ENCODE measurements around the gene REV1.
"Not testable (repeated sequence)": the region's sequence is repeated elsewhere in the genome, so short reads cannot be mapped to it uniquely, and the experiment has no call there.

REV1 gene
- 51.3 to 94.3 (median 63.3) reads per million in 9 experiments for total RNA-seq

GRCh38 chr2:99489761-99490622 lies at the start of gene REV1:
Gene REV1, minus strand, starts transcription at chr2:99490017. Its CDS starts 25,042 bp downstream, at chr2:99464975.
- Mint-ChIP-seq H3K4me1 (ENCODE audit: low read depth in 2 of 2) (peaks cover 21 to 24% of the 10 kb centered on the region in 2 donors), H3K9me3 (no peaks in the 10 kb centered on the region), H3K36me3 (ENCODE audit: insufficient read depth) (peaks cover 29% of the 10 kb centered on the region), H3K27ac (peak within 1 kb of the TSS; percentile 95 to 99), H3K4me3 (peak within 1 kb of the TSS; percentile 97), H3K27me3 (no peaks in the 10 kb centered on the region)
- ATAC-seq (replicated peaks): peak; percentile 82
- DNase-seq: peak; percentile 86 to 92 (median 90)

- H3K4me3 Mint-ChIP-seq: no peak overlapping the region
- no peaks in the 10 kb centered on the region for H3K4me1 Mint-ChIP-seq (ENCODE audit: low read depth in 2 of 2)
- peaks cover 3% of the 10 kb centered on the region for H3K36me3 Mint-ChIP-seq (ENCODE audit: insufficient read depth)
- no peaks in the 10 kb centered on the region for H3K9me3 Mint-ChIP-seq
- ATAC-seq (replicated peaks) (no peak), DNase-seq (no peak)
- peaks cover 20 to 45% of the 10 kb centered on the region in 2 donors for H3K27me3 Mint-ChIP-seq
- H3K27ac Mint-ChIP-seq: no peak overlapping the region
Measured at GRCh38 chr2:99537910-99538485, 48.2 kb upstream of the REV1 start.

GRCh38 chr2:99524056-99524455 lies 34.2 kb upstream of the REV1 start:
- Mint-ChIP-seq H3K27me3 (peaks cover 22 to 42% of the 10 kb centered on the region in 2 donors), H3K36me3 (ENCODE audit: insufficient read depth) (no peaks in the 10 kb centered on the region), H3K27ac (no peak overlapping the region), H3K4me1 (ENCODE audit: low read depth in 2 of 2) (no peaks in the 10 kb centered on the region), H3K4me3 (no peak overlapping the region), H3K9me3 (no peaks in the 10 kb centered on the region)
- DNase-seq (no peak), ATAC-seq (replicated peaks) (no peak)

GRCh38 chr2:99522157-99522556 lies 32.3 kb upstream of the REV1 start:
- ATAC-seq (replicated peaks) (no peak), DNase-seq (no peak)
- H3K9me3 Mint-ChIP-seq: no peaks in the 10 kb centered on the region
- peaks cover 16 to 41% of the 10 kb centered on the region in 2 donors for H3K27me3 Mint-ChIP-seq
- no peaks in the 10 kb centered on the region for H3K36me3 Mint-ChIP-seq (ENCODE audit: insufficient read depth)
- no peak overlapping the region for H3K27ac Mint-ChIP-seq
- H3K4me3 Mint-ChIP-seq: no peak overlapping the region
- H3K4me1 Mint-ChIP-seq (ENCODE audit: low read depth in 2 of 2): no peaks in the 10 kb centered on the region

GRCh38 chr2:99520813-99521212 lies 31.0 kb upstream of the REV1 start:
- H3K9me3 Mint-ChIP-seq: no peaks in the 10 kb centered on the region
- peaks cover 25 to 36% of the 10 kb centered on the region in 2 donors for H3K27me3 Mint-ChIP-seq
- DNase-seq (no peak), ATAC-seq (replicated peaks) (no peak)
- no peaks in the 10 kb centered on the region for H3K36me3 Mint-ChIP-seq (ENCODE audit: insufficient read depth)
- no peak overlapping the region for H3K4me3 Mint-ChIP-seq
- no peaks in the 10 kb centered on the region for H3K4me1 Mint-ChIP-seq (ENCODE audit: low read depth in 2 of 2)
- no peak overlapping the region for H3K27ac Mint-ChIP-seq

GRCh38 chr2:99520195-99520594 lies 30.4 kb upstream of the REV1 start:
- H3K4me1 Mint-ChIP-seq (ENCODE audit: low read depth in 2 of 2): no peaks in the 10 kb centered on the region
- DNase-seq: no peak
- no peaks in the 10 kb centered on the region for H3K36me3 Mint-ChIP-seq (ENCODE audit: insufficient read depth)
- H3K4me3 Mint-ChIP-seq: no peak overlapping the region
- peaks cover 25 to 36% of the 10 kb centered on the region in 2 donors for H3K27me3 Mint-ChIP-seq
- H3K27ac Mint-ChIP-seq: no peak overlapping the region
- H3K9me3 Mint-ChIP-seq: no peaks in the 10 kb centered on the region
- ATAC-seq (replicated peaks): no peak

- H3K27ac Mint-ChIP-seq: no peak overlapping the region
- H3K27me3 Mint-ChIP-seq: peaks cover 18 to 27% of the 10 kb centered on the region in 2 donors
- no peaks in the 10 kb centered on the region for H3K9me3 Mint-ChIP-seq
- DNase-seq: no peak
- H3K4me3 Mint-ChIP-seq: no peak overlapping the region
- no peak for ATAC-seq (replicated peaks)
- no peaks in the 10 kb centered on the region for H3K4me1 Mint-ChIP-seq (ENCODE audit: low read depth in 2 of 2)
- H3K36me3 Mint-ChIP-seq (ENCODE audit: insufficient read depth): peaks cover 5% of the 10 kb centered on the region
Measured at GRCh38 chr2:99514357-99514756, 24.5 kb upstream of the REV1 start.

GRCh38 chr2:99512181-99512591 lies 22.4 kb upstream of the REV1 start:
- no peaks in the 10 kb centered on the region for H3K4me1 Mint-ChIP-seq (ENCODE audit: low read depth in 2 of 2)
- H3K27me3 Mint-ChIP-seq: peaks cover 9 to 10% of the 10 kb centered on the region in 2 donors
- H3K4me3 Mint-ChIP-seq: no peak overlapping the region
- no peaks in the 10 kb centered on the region for H3K9me3 Mint-ChIP-seq
- no peak overlapping the region for H3K27ac Mint-ChIP-seq
- ATAC-seq (replicated peaks) (no peak), DNase-seq (no peak)
- H3K36me3 Mint-ChIP-seq (ENCODE audit: insufficient read depth): peaks cover 5% of the 10 kb centered on the region

GRCh38 chr2:99509387-99509786 lies 19.6 kb upstream of the REV1 start:
- Mint-ChIP-seq H3K27ac (no peak overlapping the region), H3K4me3 (no peak overlapping the region), H3K36me3 (ENCODE audit: insufficient read depth) (peaks cover 3% of the 10 kb centered on the region), H3K9me3 (no peaks in the 10 kb centered on the region), H3K4me1 (ENCODE audit: low read depth in 2 of 2) (peaks cover 2 to 8% of the 10 kb centered on the region in 2 donors), H3K27me3 (peaks cover 0 to 7% of the 10 kb centered on the region in 2 donors)
- DNase-seq (no peak), ATAC-seq (replicated peaks) (no peak)

- Mint-ChIP-seq H3K27me3 (peaks cover 0 to 4% of the 10 kb centered on the region in 2 donors), H3K27ac (no peak overlapping the region), H3K4me1 (ENCODE audit: low read depth in 2 of 2) (peaks cover 2 to 8% of the 10 kb centered on the region in 2 donors), H3K9me3 (no peaks in the 10 kb centered on the region), H3K4me3 (no peak overlapping the region), H3K36me3 (ENCODE audit: insufficient read depth) (peaks cover 3% of the 10 kb centered on the region)
- DNase-seq (no peak), ATAC-seq (replicated peaks) (no peak)
Measured at GRCh38 chr2:99507937-99508818, 18.4 kb upstream of the REV1 start.

GRCh38 chr2:99504844-99505584 lies 15.2 kb upstream of the REV1 start:
- DNase-seq: no peak
- H3K4me3 Mint-ChIP-seq: no peak overlapping the region
- H3K27ac Mint-ChIP-seq: peak overlapping the region; percentile 22 to 23
- peaks cover 2 to 8% of the 10 kb centered on the region in 2 donors for H3K4me1 Mint-ChIP-seq (ENCODE audit: low read depth in 2 of 2)
- ATAC-seq (replicated peaks): no peak
- H3K27me3 Mint-ChIP-seq: peaks cover 6 to 16% of the 10 kb centered on the region in 2 donors
- no peaks in the 10 kb centered on the region for H3K36me3 Mint-ChIP-seq (ENCODE audit: insufficient read depth)
- H3K9me3 Mint-ChIP-seq: no peaks in the 10 kb centered on the region

- H3K9me3 Mint-ChIP-seq; H3K4me1 Mint-ChIP-seq (ENCODE audit: low read depth in 2 of 2); H3K36me3 Mint-ChIP-seq (ENCODE audit: insufficient read depth); H3K4me3 Mint-ChIP-seq; DNase-seq; ATAC-seq (replicated peaks); H3K27ac Mint-ChIP-seq: not testable (repeated sequence)
- peaks cover 18 to 28% of the 10 kb centered on the region in 2 donors for H3K27me3 Mint-ChIP-seq
Measured at GRCh38 chr2:99503662-99504416, 14.0 kb upstream of the REV1 start.
